SU-DHL-6 (cell line): ENCODE results near the gene MRPS35.

Experiments
- H2AFZ ChIP-seq: fragments of 200-600 bp; sonication (generic); 2 replicates; pipeline ENCODE4 v1.6.1; 2014; ENCODE audit warnings: low read depth, mild to moderate bottlenecking, moderate library complexity, mixed read lengths, antibody characterized with exemption, low read length; ENCODE audit not compliant: severe bottlenecking
- H3F3A ChIP-seq: fragments of 200-600 bp; shearing (Covaris generic); 2 replicates; pipeline ENCODE4 v1.6.0; 2016; ENCODE audit warnings: antibody characterized with exemption, mild to moderate bottlenecking; ENCODE audit not compliant: insufficient read depth
- H3K27ac ChIP-seq: fragments of 200-600 bp; sonication (generic); 2 replicates; pipeline ENCODE4 v1.5.1; 2016; ENCODE audit warnings: low read depth, mild to moderate bottlenecking, low read length, moderate library complexity, mixed read lengths
- H3K27me3 ChIP-seq: fragments of 200-600 bp; sonication (generic), shearing (Covaris generic); 2 replicates; pipeline ENCODE4 v1.6.0; 2014; ENCODE audit warnings: mild to moderate bottlenecking, low read length
- H3K36me3 ChIP-seq: fragments of 200-600 bp; sonication (generic); 2 replicates; pipeline ENCODE4 v1.6.1; 2014; ENCODE audit warnings: mild to moderate bottlenecking, low read length, mixed read lengths
- H3K4me2 ChIP-seq: fragments of 300-600, 200-600 bp; shearing (Covaris generic), sonication (generic); 2 replicates; pipeline ENCODE4 v1.6.0; 2014; ENCODE audit warnings: low read length, low read depth, mild to moderate bottlenecking; ENCODE audit not compliant: poor library complexity, severe bottlenecking
- H3K4me3 ChIP-seq: fragments of 200-600 bp; sonication (generic); 2 replicates; pipeline ENCODE4 v1.5.1; 2014; ENCODE audit warnings: antibody characterized with exemption, low read length, mild to moderate bottlenecking, mixed read lengths; ENCODE audit not compliant: insufficient read depth, poor library complexity, severe bottlenecking
- H3K79me2 ChIP-seq: fragments of 200-600 bp; sonication (generic); 2 replicates; pipeline ENCODE4 v1.6.1; 2014; ENCODE audit warnings: mild to moderate bottlenecking, low read length, moderate library complexity; ENCODE audit not compliant: insufficient read depth
- H3K9ac ChIP-seq: fragments of 200-600 bp; sonication (generic); 2 replicates; pipeline ENCODE4 v1.7.0; 2014; ENCODE audit warnings: mild to moderate bottlenecking, low read length
- H3K9me2 ChIP-seq: fragments of 200-600 bp; sonication (generic); replicated peaks from 2 replicates; pipeline ENCODE4 v1.6.1; 2014; ENCODE audit warnings: low read length; ENCODE audit not compliant: insufficient read depth
- H3K9me3 ChIP-seq: fragments of 200-600 bp; sonication (generic); 2 replicates; pipeline ENCODE4 v1.6.1; 2014; ENCODE audit warnings: low read length, mixed read lengths; ENCODE audit not compliant: insufficient read depth
- H4K20me1 ChIP-seq: fragments of 200-600 bp; sonication (generic); 2 replicates; pipeline ENCODE4 v1.6.1; 2014; ENCODE audit warnings: low read depth, mild to moderate bottlenecking, antibody characterized with exemption, low read length, moderate library complexity, mixed read lengths
- EZH2phosphoT487 ChIP-seq: fragments of 200-600 bp; sonication (generic), shearing (Covaris generic); conservative IDR thresholded peaks from 2 replicates; pipeline ENCODE4 v1.6.1; 2018; ENCODE audit warnings: mild to moderate bottlenecking, antibody characterized with exemption, low read length, moderate library complexity, mixed read lengths
- TF ChIP-seq, protein P1 (sequence below): fragments of 200-600 bp; sonication (generic); IDR thresholded peaks from one replicate; pipeline ENCODE4 v1.5.1; 2017; ENCODE audit warnings: antibody characterized with exemption, mild to moderate bottlenecking, low read length, moderate library complexity; ENCODE audit not compliant: insufficient read depth, poor library complexity, severe bottlenecking

The MRPS35 gene

DNA sequence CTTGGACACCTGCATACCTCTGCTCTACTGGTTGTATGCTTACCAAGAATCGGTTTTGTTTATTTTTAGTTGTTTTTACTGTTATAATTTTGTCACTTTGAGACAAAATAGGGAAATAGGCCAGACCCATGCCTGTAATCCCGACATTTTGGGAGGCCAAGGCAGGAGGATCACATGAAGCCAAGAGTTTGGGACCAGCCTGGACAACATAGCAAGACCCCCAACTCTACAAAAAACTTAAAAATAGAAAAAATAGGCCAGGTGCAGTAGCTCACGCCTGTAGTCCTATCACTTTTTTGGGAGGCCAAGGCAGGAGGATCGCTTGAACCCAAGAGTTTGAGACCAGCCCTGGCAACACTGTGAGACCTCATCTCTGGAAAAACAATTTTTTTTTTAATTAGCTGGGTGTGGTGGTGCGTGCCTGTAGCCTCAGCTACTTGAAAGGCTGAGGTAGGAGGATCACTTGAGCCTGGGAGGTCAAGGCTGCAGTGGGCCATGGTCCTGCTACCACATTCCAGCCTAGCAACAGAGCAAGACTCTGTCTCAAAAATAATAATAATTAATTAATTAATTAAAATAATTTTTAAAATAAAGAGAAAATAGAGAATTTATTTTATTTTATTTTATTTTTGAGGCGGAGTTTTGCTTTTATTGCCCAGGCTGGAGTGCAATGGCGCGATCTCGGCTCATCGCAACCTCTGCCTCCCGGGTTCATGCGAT, 1.3 kb upstream of the MRPS35 start:
- Histone ChIP-seq H3K27me3 (no peaks in the 10 kb centered on the region), H4K20me1 (no peaks in the 10 kb centered on the region), H3K9me2 (no peaks in the 10 kb centered on the region), H3K4me2 (no peak overlapping the region), H3K27ac (no peak overlapping the region), H3K79me2 (peaks cover 37% of the 10 kb centered on the region), H2AFZ (no peak overlapping the region), H3K36me3 (no peaks in the 10 kb centered on the region), H3K4me3 (no peak overlapping the region), H3K9me3 (no peaks in the 10 kb centered on the region), H3K9ac (no peak overlapping the region), H3F3A (no peaks in the 10 kb centered on the region)
- TF ChIP-seq, protein P1, sequence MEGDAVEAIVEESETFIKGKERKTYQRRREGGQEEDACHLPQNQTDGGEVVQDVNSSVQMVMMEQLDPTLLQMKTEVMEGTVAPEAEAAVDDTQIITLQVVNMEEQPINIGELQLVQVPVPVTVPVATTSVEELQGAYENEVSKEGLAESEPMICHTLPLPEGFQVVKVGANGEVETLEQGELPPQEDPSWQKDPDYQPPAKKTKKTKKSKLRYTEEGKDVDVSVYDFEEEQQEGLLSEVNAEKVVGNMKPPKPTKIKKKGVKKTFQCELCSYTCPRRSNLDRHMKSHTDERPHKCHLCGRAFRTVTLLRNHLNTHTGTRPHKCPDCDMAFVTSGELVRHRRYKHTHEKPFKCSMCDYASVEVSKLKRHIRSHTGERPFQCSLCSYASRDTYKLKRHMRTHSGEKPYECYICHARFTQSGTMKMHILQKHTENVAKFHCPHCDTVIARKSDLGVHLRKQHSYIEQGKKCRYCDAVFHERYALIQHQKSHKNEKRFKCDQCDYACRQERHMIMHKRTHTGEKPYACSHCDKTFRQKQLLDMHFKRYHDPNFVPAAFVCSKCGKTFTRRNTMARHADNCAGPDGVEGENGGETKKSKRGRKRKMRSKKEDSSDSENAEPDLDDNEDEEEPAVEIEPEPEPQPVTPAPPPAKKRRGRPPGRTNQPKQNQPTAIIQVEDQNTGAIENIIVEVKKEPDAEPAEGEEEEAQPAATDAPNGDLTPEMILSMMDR: no peak
- TF ChIP-seq EZH2phosphoT487: no peak

DNA sequence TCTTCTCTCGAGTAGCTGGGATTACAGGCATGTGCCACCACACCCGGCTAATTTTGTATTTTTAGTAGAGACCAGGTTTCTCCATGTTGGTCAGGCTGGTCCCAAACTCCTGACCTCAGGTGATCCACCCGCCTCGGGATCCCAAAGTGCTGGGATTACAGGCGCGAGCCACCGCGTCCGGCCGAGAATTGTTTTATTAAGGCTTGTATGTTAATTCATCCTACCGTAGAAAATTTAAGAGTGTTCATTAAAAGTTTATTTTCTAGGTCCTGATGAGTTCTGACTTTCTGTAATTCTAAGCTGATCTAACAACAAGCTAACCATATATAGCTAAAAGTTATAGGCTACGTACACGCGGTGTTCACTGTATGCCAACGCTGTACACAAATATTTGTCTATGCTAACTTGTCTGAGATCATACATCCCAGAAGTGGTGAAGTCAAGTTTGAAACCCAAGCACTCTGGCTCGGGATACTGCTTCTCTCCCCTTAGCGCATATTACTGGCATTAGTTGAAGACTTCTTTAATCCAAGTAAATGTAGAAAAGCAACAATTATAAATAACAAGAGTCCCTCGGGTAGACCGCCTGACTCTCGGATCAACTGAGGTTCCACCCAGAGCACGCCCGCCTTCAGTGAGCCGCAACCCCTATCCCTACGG, 570 bp upstream of the MRPS35 start:
- TF ChIP-seq, protein P1: no peak
- no peak for TF ChIP-seq EZH2phosphoT487
- no peaks in the 10 kb centered on the region for H3K9me3 ChIP-seq
- H3K9me2 ChIP-seq: no peaks in the 10 kb centered on the region
- H3K9ac ChIP-seq: peak overlapping the region; percentile 86
- H3K4me3 ChIP-seq: peak overlapping the region; percentile 96
- peak overlapping the region; percentile 94 for H3K4me2 ChIP-seq
- H4K20me1 ChIP-seq: no peaks in the 10 kb centered on the region
- peaks cover 42% of the 10 kb centered on the region for H3K79me2 ChIP-seq
- H3K27ac ChIP-seq: peak overlapping the region; percentile 31; the same call in 1 of the 2 replicates
- no peaks in the 10 kb centered on the region for H3F3A ChIP-seq
- H2AFZ ChIP-seq: peak overlapping the region; percentile 97
- no peaks in the 10 kb centered on the region for H3K27me3 ChIP-seq
- no peaks in the 10 kb centered on the region for H3K36me3 ChIP-seq

DNA sequence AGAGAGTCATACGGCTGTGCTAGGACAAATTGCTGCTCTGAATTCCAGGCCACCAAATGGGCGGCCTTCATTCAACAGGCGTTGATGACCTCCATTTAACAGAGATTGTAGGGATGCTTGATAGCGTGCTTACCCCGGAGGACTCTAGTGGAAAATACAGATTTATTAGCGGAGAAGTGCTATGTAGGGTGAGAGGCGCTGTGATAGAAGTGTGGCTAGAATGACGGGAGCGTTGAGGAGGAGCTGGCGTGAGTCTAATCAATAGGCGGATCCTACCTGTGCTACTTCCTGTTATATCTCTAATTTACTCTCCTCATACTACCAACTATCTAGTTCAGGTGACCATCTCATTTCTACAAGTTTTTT, 668 bp downstream of the MRPS35 start:
- Histone ChIP-seq H3K36me3 (peaks cover 5% of the 10 kb centered on the region; the same call in 1 of the 2 replicates), H2AFZ (peak overlapping the region; percentile 97), H3K27me3 (no peaks in the 10 kb centered on the region), H3K79me2 (peaks cover 42% of the 10 kb centered on the region), H3K4me2 (peak overlapping the region; percentile 94), H3K27ac (peak overlapping the region; percentile 17), H3F3A (no peaks in the 10 kb centered on the region), H3K9ac (peak overlapping the region; percentile 86), H3K4me3 (peak overlapping the region; percentile 96), H3K9me2 (no peaks in the 10 kb centered on the region), H3K9me3 (no peaks in the 10 kb centered on the region), H4K20me1 (no peaks in the 10 kb centered on the region)
- no peak for TF ChIP-seq EZH2phosphoT487
- TF ChIP-seq, protein P1: no peak
